Measurements from ENCODE around the gene SLF2. TPM values are rescaled to one million over a fixed set of nuclear protein-coding genes. Genes with fewer than 3 reads are reported as not detected.

Gene SLF2
- total and polyA plus RNA-seq, 9 donors = 19.6 to 81.9 (median 40.3) TPM

- no peaks in the 10 kb centered on the region for H3K27me3 ChIP-seq
- H3K9me3 ChIP-seq = no peaks in the 10 kb centered on the region
- TF ChIP-seq EP300 (IDR thresholded peaks at IDR 0.05) = no peak
- no peak for TF ChIP-seq CTCF (IDR thresholded peaks at IDR 0.05)
- no peak for TF ChIP-seq POLR2A (IDR thresholded peaks at IDR 0.05)
- 83 to 89% (median 85%) methylated on average over 5 of the region's 5 CpGs for WGBS, 3 donors
- no peaks in the 10 kb centered on the region for H3K4me1 ChIP-seq (ENCODE audit: insufficient read depth)
- H3K36me3 ChIP-seq = no peaks in the 10 kb centered on the region
- no peak overlapping the region for H3K4me3 ChIP-seq
- DNase-seq = no peak
- intact Hi-C loops (cut with DNase I) = no loop called here
- H3K27ac ChIP-seq = no peak overlapping the region
Measured at GRCh38 chr10:100981178-100981772, 68.5 kb downstream of the SLF2 start.

- intact Hi-C loops (cut with DNase I) = no loop called here
- Histone ChIP-seq H3K4me1 (ENCODE audit: insufficient read depth) (peaks cover 10% of the 10 kb centered on the region), H3K36me3 (no peaks in the 10 kb centered on the region), H3K27ac (no peak overlapping the region), H3K9me3 (no peaks in the 10 kb centered on the region), H3K27me3 (no peaks in the 10 kb centered on the region), H3K4me3 (no peak overlapping the region)
- WGBS, 3 donors = 83 to 88% (median 85%) methylated on average over 18 to 24 of the region's 24 CpGs
- peak in 4 of 5 donors; percentile 10 to 33 (median 20) for DNase-seq
- no peak for TF ChIP-seq CTCF (IDR thresholded peaks at IDR 0.05)
- TF ChIP-seq POLR2A (IDR thresholded peaks at IDR 0.05) = no peak
- no peak for TF ChIP-seq EP300 (IDR thresholded peaks at IDR 0.05)
Measured at GRCh38 chr10:100982916-100983830, 70.4 kb downstream of the SLF2 start.

GRCh38 chr10:100983868-100984671 is 71.3 kb downstream of the SLF2 start:
- intact Hi-C loops (cut with DNase I) = no loop called here
- H3K9me3 ChIP-seq = no peaks in the 10 kb centered on the region
- TF ChIP-seq CTCF (IDR thresholded peaks at IDR 0.05) = no peak
- no peak for TF ChIP-seq EP300 (IDR thresholded peaks at IDR 0.05)
- TF ChIP-seq POLR2A (IDR thresholded peaks at IDR 0.05) = no peak
- no peaks in the 10 kb centered on the region for H3K36me3 ChIP-seq
- WGBS, 3 donors = 70 to 78% (median 77%) methylated on average over 10 to 13 of the region's 13 CpGs
- no peaks in the 10 kb centered on the region for H3K27me3 ChIP-seq
- peaks cover 15% of the 10 kb centered on the region for H3K4me1 ChIP-seq (ENCODE audit: insufficient read depth)
- no peak overlapping the region for H3K4me3 ChIP-seq
- no peak overlapping the region for H3K27ac ChIP-seq
- peak in 2 of 5 donors; percentile 14 to 28 for DNase-seq

- peak in 2 of 5 donors; percentile 18 to 30 for DNase-seq
- Histone ChIP-seq H3K27me3 (no peaks in the 10 kb centered on the region), H3K36me3 (no peaks in the 10 kb centered on the region), H3K27ac (no peak overlapping the region), H3K4me1 (ENCODE audit: insufficient read depth) (peaks cover 18% of the 10 kb centered on the region), H3K4me3 (no peak overlapping the region), H3K9me3 (no peaks in the 10 kb centered on the region)
- WGBS, 3 donors = 59 to 67% (median 64%) methylated on average over 2 of the region's 2 CpGs
- intact Hi-C loops (cut with DNase I) = no loop called here
- TF ChIP-seq EP300 (IDR thresholded peaks at IDR 0.05) (no peak), CTCF (IDR thresholded peaks at IDR 0.05) (no peak)
Measured at GRCh38 chr10:100984672-100985177, 72.0 kb downstream of the SLF2 start.
